A549 (cell line): Measurements from ENCODE around the gene INTS12. TPM values are rescaled to one million over a fixed set of nuclear protein-coding genes. Genes with fewer than 3 reads are reported as not detected.

ENCODE experiments used
- ATAC-seq, 2 experiments: fragments of 200-7000 bp in 1 of 2; fragments of >200 bp in 1 of 2; cut with Nextera tagmentation in 1 of 2; cut with Tn5 transposase in 1 of 2; 3 replicates each; pipeline versions ENCODE4 v1.8.0 to v1.9.1; 2018 to 2020; ENCODE audit warnings: mild to moderate bottlenecking in 1 of 2, moderate library complexity in 1 of 2
- CTCF ChIA-PET: fragments of 300-600 bp; sonication (Branson Sonifier 250); formaldehyde crosslinking; extraction: SDS; loops from one replicate; lab custom pipeline; 2021; ENCODE audit warnings: antibody characterized with exemption, inconsistent platforms; lab: Yijun Ruan, JAX
- POLR2A ChIA-PET: fragments of 350-600 bp; formaldehyde crosslinking; extraction: SDS; loops from one replicate; lab custom pipeline; 2021; ENCODE audit warnings: antibody characterized with exemption, inconsistent platforms; lab: Yijun Ruan, JAX
- DNase-seq, 2 experiments: peaks; one replicate each; pipeline versions ENCODE4 v3.0.0 to v3.0.0-alpha.2; 2011 to 2016; ENCODE audit warnings: low read depth in 1 of 2, low spot score in 1 of 2
- FAIRE-seq: peaks from 2 replicates; lab custom pipeline; 2011; peaks lifted over from hg19 to GRCh38; lab: Jason Lieb, UNC
- H3K27ac ChIP-seq, 2 experiments: fragments of >200 bp; sonication (Bioruptor Twin); formaldehyde crosslinking; 3 replicates each; pipeline ENCODE4 v1.5.1; 2016 to 2017
- H3K4me1 ChIP-seq: fragments of >200 bp; sonication (Bioruptor Twin); formaldehyde crosslinking; 3 replicates; pipeline ENCODE4 v1.6.1; 2016
- H3K4me2 ChIP-seq: fragments of >200 bp; sonication (Bioruptor Twin); formaldehyde crosslinking; 3 replicates; pipeline ENCODE4 v1.6.1; 2016
- H3K4me3 ChIP-seq: fragments of >200 bp; sonication (Bioruptor Twin); formaldehyde crosslinking; 3 replicates; pipeline ENCODE4 v1.5.1; 2016
- H3K9me3 ChIP-seq: fragments of >200 bp; sonication (Bioruptor Twin); formaldehyde crosslinking; 3 replicates; pipeline ENCODE4 v1.6.1; 2016
- ATOH8 ChIP-seq: fragments of 250-450 bp; sonication (Bioruptor Pico); IDR thresholded peaks from 2 replicates; pipeline ENCODE4 v1.5.0; 2020; ENCODE audit warnings: low read depth, mild to moderate bottlenecking, moderate library complexity
- BHLHE40 ChIP-seq: IDR thresholded peaks from 2 replicates; pipeline ENCODE4 v1.6.1; 2012; ENCODE audit warnings: low read depth, low read length, inconsistent platforms
- CBX2 ChIP-seq: fragments of 200-600 bp; sonication (generic); IDR thresholded peaks from 2 replicates; pipeline ENCODE4 v1.6.1; 2016; ENCODE audit warnings: low read depth, mild to moderate bottlenecking, borderline replicate concordance
- CHD2 ChIP-seq: fragments of 150-350 bp; IDR thresholded peaks from 2 replicates; pipeline ENCODE4 v1.6.1; 2014; ENCODE audit warnings: low read length; ENCODE audit not compliant: partially characterized antibody
- EHF ChIP-seq: fragments of 250-450 bp; sonication (Bioruptor Pico); IDR thresholded peaks from 2 replicates; pipeline ENCODE4 v1.5.0; 2020; ENCODE audit warnings: mild to moderate bottlenecking
- EHMT2 ChIP-seq: fragments of 200-600 bp; sonication (generic); IDR thresholded peaks from 2 replicates; pipeline ENCODE4 v1.6.1; 2016; ENCODE audit warnings: antibody characterized with exemption, low read depth, mild to moderate bottlenecking, moderate library complexity
- ELK1 ChIP-seq: fragments of 150-350 bp; IDR thresholded peaks from 2 replicates; pipeline ENCODE4 v1.6.1; 2014; ENCODE audit warnings: low read depth, mild to moderate bottlenecking, low read length
- ESRRA ChIP-seq: fragments of 150-350 bp; IDR thresholded peaks from 2 replicates; pipeline ENCODE4 v1.6.1; 2014; ENCODE audit warnings: mild to moderate bottlenecking, low read length, borderline replicate concordance
- FOSB ChIP-seq: fragments of 250-450 bp; sonication (Bioruptor Pico); IDR thresholded peaks from 2 replicates; pipeline ENCODE4 v1.5.0; 2020; ENCODE audit warnings: mild to moderate bottlenecking, moderate library complexity
- FOSL2 ChIP-seq, 2 experiments: fragments of 450-650 bp in 1 of 2; fragments of >200 bp in 1 of 2; sonication (Bioruptor Twin) in 1 of 2; formaldehyde crosslinking; IDR thresholded peaks; 2 replicates each; pipeline versions ENCODE4 v1.5.0 to v1.6.1; 2016 to 2020; ENCODE audit warnings: mild to moderate bottlenecking in 1 of 2, moderate library complexity in 1 of 2
- HOXB13 ChIP-seq: fragments of 250-450 bp; sonication (Bioruptor Pico); IDR thresholded peaks from 2 replicates; pipeline ENCODE4 v1.5.0; 2020; ENCODE audit warnings: low read depth, mild to moderate bottlenecking, moderate library complexity
- JUN ChIP-seq, 2 experiments: fragments of >200 bp; sonication (Bioruptor Twin); formaldehyde crosslinking; IDR thresholded peaks; 2 replicates in 1 of 2; 3 replicates in 1 of 2; pipeline ENCODE4 v1.6.1; 2016 to 2017
- JUNB ChIP-seq: fragments of >200 bp; sonication (Bioruptor Twin); formaldehyde crosslinking; IDR thresholded peaks from 2 replicates; pipeline ENCODE4 v1.6.1; 2016
- KDM1A ChIP-seq: fragments of 200-600 bp; sonication (generic); IDR thresholded peaks from 2 replicates; pipeline ENCODE4 v1.6.1; 2016; ENCODE audit warnings: low read depth, mild to moderate bottlenecking
- MYC ChIP-seq: IDR thresholded peaks from 2 replicates; pipeline ENCODE4 v1.6.1; 2012; ENCODE audit warnings: mild to moderate bottlenecking, inconsistent platforms, low read length, improper control_type of control experiment, borderline replicate concordance
- NR3C1 ChIP-seq: fragments of >200 bp; sonication (Bioruptor Twin); formaldehyde crosslinking; IDR thresholded peaks from 3 replicates; pipeline ENCODE4 v1.6.1; 2017
- POLR2A ChIP-seq: IDR thresholded peaks from 2 replicates; pipeline ENCODE4 v1.6.1; 2012; ENCODE audit warnings: mild to moderate bottlenecking, low read length
- RARB ChIP-seq: fragments of 250-450 bp; sonication (Bioruptor Pico); IDR thresholded peaks from 2 replicates; pipeline ENCODE4 v1.8.0; 2021; ENCODE audit warnings: mild to moderate bottlenecking, moderate library complexity
- RFX5 ChIP-seq: fragments of 450-650 bp; IDR thresholded peaks from 2 replicates; pipeline ENCODE4 v1.7.1; 2014; ENCODE audit warnings: antibody characterized with exemption, mild to moderate bottlenecking, moderate library complexity
- RNF2 ChIP-seq: fragments of 200-600 bp; sonication (generic); IDR thresholded peaks from 2 replicates; pipeline ENCODE4 v1.6.1; 2016; ENCODE audit warnings: low read depth, mild to moderate bottlenecking, antibody characterized with exemption, moderate library complexity, borderline replicate concordance
- SMC3 ChIP-seq: fragments of >200 bp; sonication (Bioruptor Twin); formaldehyde crosslinking; IDR thresholded peaks from 3 replicates; pipeline ENCODE4 v1.6.1; 2018; ENCODE audit warnings: inconsistent platforms
- SREBF2 ChIP-seq: fragments of 450-650 bp; IDR thresholded peaks from 2 replicates; pipeline ENCODE4 v1.6.1; 2014; ENCODE audit warnings: mild to moderate bottlenecking, moderate library complexity
- TP53 ChIP-seq: fragments of 250-450 bp; sonication (Bioruptor Pico); IDR thresholded peaks from 2 replicates; pipeline ENCODE4 v1.5.0; 2021; ENCODE audit warnings: mild to moderate bottlenecking, moderate library complexity
- ZFP36 ChIP-seq: fragments of 450-650 bp; IDR thresholded peaks from 2 replicates; pipeline ENCODE4 v1.6.1; 2014; ENCODE audit warnings: borderline replicate concordance; ENCODE audit not compliant: partially characterized antibody
- ZNF302 ChIP-seq: fragments of 250-450 bp; sonication (Bioruptor Pico); IDR thresholded peaks from 2 replicates; pipeline ENCODE4 v1.9.0; 2021; ENCODE audit warnings: inconsistent platforms, mild to moderate bottlenecking, moderate library complexity
- ZSCAN20 ChIP-seq: fragments of 250-450 bp; sonication (Bioruptor Pico); IDR thresholded peaks from 2 replicates; pipeline ENCODE4 v1.8.0; 2022; ENCODE audit warnings: mild to moderate bottlenecking, moderate library complexity
- WGBS: methylation state at CpG from one replicate; pipeline ENCODE4 v1.1.6; 2017; ENCODE audit errors: missing lambda C conversion rate; 5-methylcytosine and 5-hydroxymethylcytosine counted together
- polyA plus RNA-seq, 4 experiments: library from polyadenylated mRNA; depleted of rRNA in 3 of 4; stranded (reverse); fragments of >200 nt; fragmentation: RNase III in 1 of 4; extraction: RNeasy Plus Mini Kit Qiagen cat#74134 plus additional on column Dnase treatment in 1 of 4; gene quantifications; 2 replicates in 3 of 4; 3 replicates in 1 of 4; pipeline ENCODE4 v1.2.3, GENCODE V29; 2011 to 2017
- TF ChIP-seq, protein P1 (sequence below): fragments of >200 bp; sonication (Bioruptor Twin); formaldehyde crosslinking; IDR thresholded peaks from 3 replicates; pipeline ENCODE4 v1.6.1; 2016

Gene INTS12
- polyA plus RNA-seq, 2 of the 4 experiments (the other 2 are of a cell fraction), result 13.0 to 39.0 TPM

- H3K27ac ChIP-seq, result no peak overlapping the region
- FAIRE-seq (no peak), DNase-seq (no peak), ATAC-seq (no peak)
- ChIA-PET POLR2A (interaction anchor here (0.8 kb wide), 1 partner anchor 241 kb away, joined by 3 read pairs; the partner anchor contains the start of gene PPA2), CTCF (interaction anchor here (0.6 to 1.7 kb wide), 2 partner anchors 41 to 194 kb away, joined by 3 to 9 read pairs; no protein-coding TSS in a partner anchor)
- TF ChIP-seq JUNB (no peak), BHLHE40 (no peak), ZNF302 (CRISPR knock-in tag) (no peak), EHMT2 (no peak), MYC (no peak), HOXB13 (CRISPR knock-in tag) (no peak), RNF2 (no peak), CHD2 (no peak), FOSB (CRISPR knock-in tag) (no peak), SREBF2 (no peak), POLR2A (no peak), CBX2 (no peak), ZSCAN20 (CRISPR knock-in tag) (no peak), FOSL2 (IDR thresholded peaks at IDR 0.05) (no peak), FOSL2 (CRISPR knock-in tag; IDR thresholded peaks at IDR 0.05) (no peak), ATOH8 (no peak), SMC3 (no peak), RARB (no peak), EHF (CRISPR knock-in tag) (no peak)
- peaks cover 13% of the 10 kb centered on the region for H3K4me1 ChIP-seq
- whole genome bisulfite sequencing, result 46% methylated on average over 1 of the region's 1 CpG
- no peaks in the 10 kb centered on the region for H3K9me3 ChIP-seq
- no peak overlapping the region for H3K4me3 ChIP-seq
- H3K4me2 ChIP-seq, result peak overlapping the region; percentile 29; the same call in 1 of the 3 replicates
Measured at GRCh38 chr4:105714932-105715331, 6.4 kb upstream of the INTS12 start.

- Histone ChIP-seq H3K4me2 (no peak overlapping the region), H3K9me3 (no peaks in the 10 kb centered on the region), H3K27ac (no peak overlapping the region), H3K4me1 (peaks cover 17% of the 10 kb centered on the region), H3K4me3 (no peak overlapping the region)
- POLR2A ChIA-PET, result no interaction called here
- no peak for DNase-seq
- ATAC-seq, result no peak
- CTCF ChIA-PET, result interaction anchor here (1.7 kb wide), 1 partner anchor 193 kb away, joined by 9 read pairs; no protein-coding TSS in a partner anchor
- WGBS, result 80% methylated on average over 5 of the region's 5 CpGs
- no peak for FAIRE-seq
- TF ChIP-seq TP53 (CRISPR knock-in tag) (no peak), ELK1 (no peak), NR3C1 (no peak), ESRRA (no peak), EHF (CRISPR knock-in tag) (no peak), JUN (IDR thresholded peaks at IDR 0.05) (no peak), RNF2 (no peak), ZFP36 (no peak), RFX5 (no peak), POLR2A (no peak), KDM1A (no peak)
- TF ChIP-seq, protein P1, sequence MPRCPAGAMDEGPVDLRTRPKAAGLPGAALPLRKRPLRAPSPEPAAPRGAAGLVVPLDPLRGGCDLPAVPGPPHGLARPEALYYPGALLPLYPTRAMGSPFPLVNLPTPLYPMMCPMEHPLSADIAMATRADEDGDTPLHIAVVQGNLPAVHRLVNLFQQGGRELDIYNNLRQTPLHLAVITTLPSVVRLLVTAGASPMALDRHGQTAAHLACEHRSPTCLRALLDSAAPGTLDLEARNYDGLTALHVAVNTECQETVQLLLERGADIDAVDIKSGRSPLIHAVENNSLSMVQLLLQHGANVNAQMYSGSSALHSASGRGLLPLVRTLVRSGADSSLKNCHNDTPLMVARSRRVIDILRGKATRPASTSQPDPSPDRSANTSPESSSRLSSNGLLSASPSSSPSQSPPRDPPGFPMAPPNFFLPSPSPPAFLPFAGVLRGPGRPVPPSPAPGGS, result no peak
Measured at GRCh38 chr4:105714071-105714521, 5.6 kb upstream of the INTS12 start.
